GM12865 (cell line): ENCODE results near the gene KRT84.

Source experiments
- DNase-seq: peaks from one replicate; pipeline ENCODE4 v3.0.0; 2010; ENCODE audit warnings: low read depth
- H3K4me3 ChIP-seq: 2 replicates; pipeline ENCODE4 v1.5.1; 2011; ENCODE audit warnings: mild to moderate bottlenecking, low read depth, low read length, control low read depth
- TF ChIP-seq, protein P1 (sequence below): IDR thresholded peaks from 2 replicates; pipeline ENCODE4 v1.5.1; 2011; ENCODE audit warnings: low read length, control low read depth, low read depth, inconsistent platforms; ENCODE audit not compliant: insufficient read depth; ENCODE audit errors: missing control alignments

The KRT84 gene

GRCh38 chr12:52395761-52396434 is 10.4 kb upstream of the KRT84 start:
- DNase-seq = peak; percentile 11
- TF ChIP-seq, protein P1, sequence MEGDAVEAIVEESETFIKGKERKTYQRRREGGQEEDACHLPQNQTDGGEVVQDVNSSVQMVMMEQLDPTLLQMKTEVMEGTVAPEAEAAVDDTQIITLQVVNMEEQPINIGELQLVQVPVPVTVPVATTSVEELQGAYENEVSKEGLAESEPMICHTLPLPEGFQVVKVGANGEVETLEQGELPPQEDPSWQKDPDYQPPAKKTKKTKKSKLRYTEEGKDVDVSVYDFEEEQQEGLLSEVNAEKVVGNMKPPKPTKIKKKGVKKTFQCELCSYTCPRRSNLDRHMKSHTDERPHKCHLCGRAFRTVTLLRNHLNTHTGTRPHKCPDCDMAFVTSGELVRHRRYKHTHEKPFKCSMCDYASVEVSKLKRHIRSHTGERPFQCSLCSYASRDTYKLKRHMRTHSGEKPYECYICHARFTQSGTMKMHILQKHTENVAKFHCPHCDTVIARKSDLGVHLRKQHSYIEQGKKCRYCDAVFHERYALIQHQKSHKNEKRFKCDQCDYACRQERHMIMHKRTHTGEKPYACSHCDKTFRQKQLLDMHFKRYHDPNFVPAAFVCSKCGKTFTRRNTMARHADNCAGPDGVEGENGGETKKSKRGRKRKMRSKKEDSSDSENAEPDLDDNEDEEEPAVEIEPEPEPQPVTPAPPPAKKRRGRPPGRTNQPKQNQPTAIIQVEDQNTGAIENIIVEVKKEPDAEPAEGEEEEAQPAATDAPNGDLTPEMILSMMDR = peak; percentile 22
- no peak overlapping the region for H3K4me3 ChIP-seq

DNA sequence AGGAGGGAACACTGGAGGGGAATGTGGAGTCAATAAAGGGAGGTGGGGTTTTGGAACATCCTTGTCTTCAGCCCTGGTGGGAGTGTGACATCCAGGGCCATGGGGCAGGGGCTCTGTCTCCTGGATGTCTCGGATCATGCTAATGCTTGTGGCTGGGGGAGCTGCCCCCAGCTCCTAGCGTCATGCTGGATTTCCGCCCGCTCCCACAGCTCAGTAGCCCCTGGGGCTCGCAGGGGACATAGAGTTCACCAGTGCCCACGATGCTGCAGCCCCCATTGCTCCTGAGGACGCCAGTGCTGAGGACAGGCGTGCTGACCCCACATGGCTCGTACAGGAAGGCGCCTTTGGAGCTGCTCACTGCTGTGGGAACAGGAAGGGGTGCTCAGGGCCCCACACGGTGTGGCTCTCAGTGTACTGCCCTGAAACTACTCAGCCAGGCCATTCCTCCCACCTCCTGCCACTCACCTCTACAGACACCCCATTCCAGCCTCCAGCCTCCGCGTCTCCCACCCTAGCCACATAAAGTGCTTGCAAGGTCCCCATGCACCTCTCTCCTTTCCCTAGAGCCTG is 9.5 kb upstream of the KRT84 start:
- TF ChIP-seq, protein P1 = no peak
- H3K4me3 ChIP-seq = no peak overlapping the region
- no peak for DNase-seq

- TF ChIP-seq, protein P1 = no peak
- no peak for DNase-seq
- no peak overlapping the region for H3K4me3 ChIP-seq
Measured at GRCh38 chr12:52392465-52393007, 7.1 kb upstream of the KRT84 start.

GRCh38 chr12:52391618-52392002 is 6.2 kb upstream of the KRT84 start:
- no peak for DNase-seq
- H3K4me3 ChIP-seq = no peak overlapping the region
- TF ChIP-seq, protein P1 = no peak

- no peak overlapping the region for H3K4me3 ChIP-seq
- TF ChIP-seq, protein P1 = peak; percentile 47
- peak; percentile 19 for DNase-seq
Measured at GRCh38 chr12:52390739-52391617, 5.5 kb upstream of the KRT84 start.

DNA sequence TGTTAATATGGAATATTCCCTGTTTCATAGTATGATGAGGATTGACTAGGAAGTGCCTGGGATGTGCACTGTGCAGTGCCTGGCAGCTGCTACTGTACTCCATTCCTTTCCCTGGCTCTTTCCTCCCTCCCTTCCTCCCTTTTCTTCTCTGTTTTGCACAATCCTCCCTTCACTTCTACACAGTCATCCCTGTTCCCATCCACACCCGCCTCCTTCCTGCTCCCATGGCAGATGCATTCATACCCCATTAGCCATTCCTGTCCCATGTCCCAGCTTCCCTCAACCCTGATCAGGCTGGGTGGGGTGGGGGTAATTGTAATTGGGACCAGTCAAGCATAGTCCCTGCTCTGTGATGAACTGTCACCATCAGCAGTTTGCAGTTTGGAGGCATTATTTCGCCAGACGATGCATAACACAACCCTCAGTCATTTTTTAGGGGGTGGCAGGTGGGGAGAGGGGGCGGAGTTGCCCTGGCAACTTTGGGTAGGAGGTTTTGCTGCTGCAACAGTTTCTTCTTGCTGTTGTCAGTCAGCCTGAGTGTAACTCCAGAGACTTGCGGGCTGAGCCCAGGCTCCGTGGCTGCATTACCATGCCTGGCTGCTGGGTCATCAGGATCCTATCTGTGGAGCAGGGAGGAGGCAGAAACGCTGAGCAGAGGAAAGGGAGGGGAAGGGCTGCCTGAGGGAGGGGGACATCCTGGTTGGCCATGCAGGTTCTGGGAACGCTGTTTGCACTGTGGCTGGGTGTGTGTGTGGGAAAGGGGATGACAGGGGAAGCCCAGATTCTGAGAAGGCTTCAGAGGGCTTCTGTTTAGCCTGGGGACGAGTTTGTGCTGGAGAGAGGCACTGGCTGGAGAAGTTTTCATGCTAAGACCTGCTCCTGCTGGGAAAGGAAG is 4.1 kb upstream of the KRT84 start:
- TF ChIP-seq, protein P1 = no peak
- no peak overlapping the region for H3K4me3 ChIP-seq
- DNase-seq = no peak
